H1 (cell line): Measurements from ENCODE around the gene SLC35F6. TPM values are rescaled to one million over a fixed set of nuclear protein-coding genes. Genes with fewer than 3 reads are reported as not detected.

Experiments
- EGR1 ChIP-seq: IDR thresholded peaks from 2 replicates; pipeline ENCODE4 v1.6.1; 2011; ENCODE audit warnings: low read depth, low read length, borderline replicate concordance
- GABPA ChIP-seq: IDR thresholded peaks from 2 replicates; pipeline ENCODE4 v1.6.1; 2011; ENCODE audit warnings: mild to moderate bottlenecking, low read length, moderate library complexity, borderline replicate concordance; ENCODE audit not compliant: insufficient read depth
- JUN ChIP-seq: IDR thresholded peaks from 2 replicates; pipeline ENCODE4 v1.6.1; 2011; ENCODE audit warnings: low read depth, mild to moderate bottlenecking, improper control_type of control experiment, low read length
- KDM5A ChIP-seq: fragments of 200-600 bp; IDR thresholded peaks from 2 replicates; pipeline ENCODE4 v1.7.1; 2012; ENCODE audit warnings: mild to moderate bottlenecking, low read length, inconsistent platforms, mixed read lengths
- NANOG ChIP-seq: IDR thresholded peaks from 2 replicates; pipeline ENCODE4 v1.6.1; 2011; ENCODE audit warnings: low read length, low read depth, mild to moderate bottlenecking, inconsistent platforms; ENCODE audit not compliant: insufficient read depth, poor library complexity, severe bottlenecking
- RBBP5 ChIP-seq: IDR thresholded peaks from 2 replicates; pipeline ENCODE4 v1.7.1; 2012; ENCODE audit warnings: low read depth, mild to moderate bottlenecking, inconsistent platforms, low read length, moderate library complexity, borderline replicate concordance
- SP4 ChIP-seq: IDR thresholded peaks from 2 replicates; pipeline ENCODE4 v1.6.1; 2012; ENCODE audit warnings: low read length, inconsistent platforms
- polyA plus RNA-seq, 7 experiments: library from polyadenylated mRNA; depleted of rRNA in 3 of 7; stranded (reverse) in 5 of 7; unstranded in 2 of 7; fragments of >200 nt in 5 of 7; fragments of 200-250 nt in 2 of 7; gene quantifications; 1 replicate in 5 of 7; 2 replicates in 1 of 7; 4 replicates in 1 of 7; pipeline versions ENCODE4 v1.2.1 to v1.2.3, GENCODE V29; 2011 to 2013; ENCODE audit warnings: missing spikeins in 2 of 7, mixed read lengths in 2 of 7
- total RNA-seq: library from RNA; stranded (reverse); fragmentation: NEBNext Ultra II Directional; extraction: Animal tissue kit (Norgen Biotek cat#: 25700); gene quantifications from 2 replicates; pipeline ENCODE4 v1.2.1, GENCODE V29; 2021

Gene SLC35F6
- total and polyA plus RNA-seq, 2 of the 8 experiments (the other 6 are each of a cell fraction or from before 2014, with no cell fraction given), result 11.2 to 13.5 TPM

DNA sequence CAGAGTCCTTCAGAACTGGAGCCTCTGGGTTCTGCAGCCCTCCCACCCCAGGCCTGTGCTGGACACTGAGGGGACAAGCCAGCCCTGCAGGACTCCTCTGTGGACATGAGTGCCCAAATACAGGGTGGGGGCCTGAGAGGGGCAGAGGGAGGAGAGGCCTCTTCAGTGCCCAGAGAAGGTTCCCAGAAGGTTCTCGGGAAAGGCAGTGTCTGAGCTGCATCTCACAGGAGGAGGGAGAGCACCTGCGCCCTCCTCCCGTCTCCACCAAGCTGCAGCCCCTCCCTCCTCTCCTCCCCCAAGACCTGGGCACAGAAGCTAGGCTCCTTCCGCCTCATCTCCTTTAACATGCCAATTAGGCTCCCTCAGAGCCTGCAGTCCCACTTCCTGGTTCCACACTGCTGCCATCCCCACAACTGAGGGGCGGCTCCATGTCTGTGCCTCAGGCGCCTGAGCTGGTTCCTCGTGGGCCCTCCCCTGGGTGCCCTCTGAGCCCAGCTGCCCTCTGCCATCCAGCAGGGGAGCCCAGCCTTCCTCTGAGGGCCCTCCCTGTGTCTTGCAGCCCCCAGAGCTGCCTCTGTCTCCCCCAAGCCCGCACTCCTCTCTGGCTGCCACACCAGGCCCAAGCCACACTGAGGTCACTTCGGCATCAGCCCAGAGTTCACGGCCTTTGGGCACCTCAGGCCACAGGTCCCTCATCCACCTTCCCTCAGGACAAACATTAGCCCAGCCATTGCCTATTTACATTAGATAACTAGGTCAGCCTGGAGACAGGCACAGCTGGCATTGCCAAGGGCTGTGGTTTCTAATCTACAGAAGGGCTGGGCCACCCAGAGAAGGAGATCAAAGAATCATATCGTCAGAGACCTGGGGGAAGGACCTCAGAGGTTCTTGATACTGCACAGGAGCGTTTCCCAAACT lies 42.7 kb upstream of the SLC35F6 start (continued):
- TF ChIP-seq KDM5A (no peak), EGR1 (no peak), RBBP5 (no peak), NANOG (no peak), SP4 (no peak), GABPA (no peak), JUN (no peak)
